Mucosa of rectum (tissue), 2 donors: ENCODE data around the gene ZNF526.
A peak's percentile ranks its signal among the peaks of the same experiment; 100 is the strongest.

ENCODE experiments used
- H3K27ac ChIP-seq, 2 donors: one replicate each; pipeline ENCODE4 v1.7.0; 2013; ENCODE audit warnings: inconsistent platforms in 2 of 2, low read depth in 2 of 2, low read length in 2 of 2
- H3K27me3 ChIP-seq, 2 donors: one replicate each; pipeline ENCODE4 v1.7.0; 2013; ENCODE audit warnings: low read length in 2 of 2; ENCODE audit not compliant: control insufficient read depth in 2 of 2, insufficient read depth in 2 of 2
- H3K36me3 ChIP-seq, 2 donors: one replicate each; pipeline ENCODE4 v1.7.0; 2013; ENCODE audit warnings: low read length in 2 of 2; ENCODE audit not compliant: control insufficient read depth in 2 of 2, insufficient read depth in 2 of 2
- H3K4me1 ChIP-seq, 2 donors: one replicate each; pipeline ENCODE4 v1.7.0; 2013; ENCODE audit warnings: low read length in 2 of 2, mild to moderate bottlenecking in 1 of 2; ENCODE audit not compliant: control insufficient read depth in 2 of 2, insufficient read depth in 2 of 2
- H3K4me3 ChIP-seq, 2 donors: one replicate each; pipeline ENCODE4 v1.7.0; 2013; ENCODE audit warnings: low read length in 2 of 2
- H3K9ac ChIP-seq, 2 donors: one replicate each; pipeline ENCODE4 v1.7.0; 2013; ENCODE audit warnings: low read length in 2 of 2, low read depth in 1 of 2, mild to moderate bottlenecking in 1 of 2
- H3K9me3 ChIP-seq, 2 donors: one replicate each; pipeline ENCODE4 v1.7.0; 2013; ENCODE audit warnings: low read length in 2 of 2; ENCODE audit not compliant: control insufficient read depth in 2 of 2
- donor health status: healthy.
- donor health status: Normal muscosa, but diverticular disease.

The ZNF526 gene

DNA sequence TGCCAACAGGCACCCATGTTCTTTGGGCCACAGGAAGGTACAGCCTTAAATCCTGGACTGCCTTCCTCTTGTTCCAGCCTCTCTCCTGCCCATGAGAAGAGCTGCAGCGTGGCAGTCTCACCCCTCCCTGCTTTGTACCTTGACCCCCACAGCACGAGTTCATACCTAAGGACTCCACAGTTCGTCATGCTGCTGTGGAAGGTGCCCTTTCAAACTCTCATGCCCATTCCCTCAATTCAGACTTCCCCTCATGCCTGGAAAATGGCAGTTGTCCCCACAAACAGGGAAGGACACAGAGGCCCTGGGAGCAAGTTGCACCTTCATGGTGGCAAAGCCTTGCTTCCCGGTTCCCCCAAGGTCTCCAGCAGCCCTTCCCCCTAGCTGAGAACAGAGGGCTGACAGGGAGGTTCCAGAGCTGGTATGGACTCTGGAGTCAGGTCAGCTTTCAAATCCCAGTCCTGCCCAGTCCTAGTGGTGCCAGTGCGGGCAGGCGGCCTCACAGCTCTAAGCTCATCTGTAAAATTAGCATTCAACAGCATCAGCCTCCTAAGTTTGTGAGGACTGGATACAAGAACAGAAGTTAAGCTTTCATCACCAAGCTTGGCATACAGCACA, 13.7 kb downstream of the ZNF526 start:
- Histone ChIP-seq H3K9me3 (no peaks in the 10 kb centered on the region), H3K36me3 (peaks cover 52 to 72% of the 10 kb centered on the region in 2 donors), H3K9ac (no peak overlapping the region), H3K4me1 (peaks cover 4 to 7% of the 10 kb centered on the region in 2 donors), H3K27me3 (no peaks in the 10 kb centered on the region), H3K27ac (peak overlapping the region; percentile 7 to 38), H3K4me3 (no peak overlapping the region)

DNA sequence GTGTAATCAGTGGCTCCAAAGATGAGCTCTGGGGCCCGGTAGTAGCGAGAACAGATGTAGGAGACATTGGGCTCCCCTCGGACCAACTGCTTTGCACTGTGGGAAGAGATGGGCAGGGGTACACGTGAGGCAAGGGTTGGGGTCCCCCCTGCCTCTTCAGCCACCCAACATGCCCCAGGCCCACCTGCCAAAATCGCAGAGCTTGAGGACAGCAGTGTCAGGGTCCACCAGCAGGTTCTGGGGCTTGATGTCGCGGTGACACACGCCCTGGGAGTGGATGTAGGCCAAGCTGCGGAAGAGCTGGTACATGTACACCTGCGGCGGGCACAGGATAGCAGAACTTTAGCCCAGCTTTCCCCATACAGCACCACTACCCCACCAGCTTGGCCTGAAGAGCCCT, 14.3 kb downstream of the ZNF526 start:
- Histone ChIP-seq H3K4me3 (no peak overlapping the region), H3K9ac (no peak overlapping the region), H3K9me3 (no peaks in the 10 kb centered on the region), H3K36me3 (peaks cover 55 to 74% of the 10 kb centered on the region in 2 donors), H3K4me1 (peaks cover 4 to 7% of the 10 kb centered on the region in 2 donors), H3K27me3 (no peaks in the 10 kb centered on the region), H3K27ac (peak overlapping the region in 1 of 2 donors; percentile 38)

DNA sequence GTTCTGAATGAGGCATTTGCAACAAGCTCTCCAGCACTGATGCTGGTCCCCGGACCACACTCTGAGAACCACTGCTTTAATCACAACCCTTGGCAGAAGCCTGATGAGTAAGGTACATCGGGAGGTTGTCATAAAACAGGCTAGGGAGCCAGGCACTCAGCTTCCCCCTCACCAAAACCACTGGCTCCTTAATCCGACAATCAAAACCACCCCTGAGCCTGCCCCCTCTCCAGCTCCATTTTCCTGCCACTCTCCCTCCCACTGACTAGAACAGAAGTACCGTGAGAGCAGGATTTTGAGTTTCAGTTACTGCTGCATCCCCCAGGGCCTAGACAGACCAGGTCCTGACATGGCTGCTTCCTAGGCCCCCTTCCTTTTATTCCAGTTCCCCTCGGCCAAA, 15.1 kb downstream of the ZNF526 start:
- Histone ChIP-seq H3K4me1 (peaks cover 7% of the 10 kb centered on the region in 2 donors), H3K9me3 (no peaks in the 10 kb centered on the region), H3K4me3 (no peak overlapping the region), H3K27ac (no peak overlapping the region), H3K36me3 (peaks cover 54 to 67% of the 10 kb centered on the region in 2 donors), H3K27me3 (no peaks in the 10 kb centered on the region), H3K9ac (no peak overlapping the region)

- Histone ChIP-seq H3K4me3 (no peak overlapping the region), H3K27ac (no peak overlapping the region), H3K9ac (no peak overlapping the region), H3K27me3 (no peaks in the 10 kb centered on the region), H3K4me1 (peaks cover 14 to 16% of the 10 kb centered on the region in 2 donors), H3K36me3 (peaks cover 26 to 30% of the 10 kb centered on the region in 2 donors), H3K9me3 (no peaks in the 10 kb centered on the region)
Observed at GRCh38 chr19:42239544-42240220, 19.6 kb downstream of the ZNF526 start.

DNA sequence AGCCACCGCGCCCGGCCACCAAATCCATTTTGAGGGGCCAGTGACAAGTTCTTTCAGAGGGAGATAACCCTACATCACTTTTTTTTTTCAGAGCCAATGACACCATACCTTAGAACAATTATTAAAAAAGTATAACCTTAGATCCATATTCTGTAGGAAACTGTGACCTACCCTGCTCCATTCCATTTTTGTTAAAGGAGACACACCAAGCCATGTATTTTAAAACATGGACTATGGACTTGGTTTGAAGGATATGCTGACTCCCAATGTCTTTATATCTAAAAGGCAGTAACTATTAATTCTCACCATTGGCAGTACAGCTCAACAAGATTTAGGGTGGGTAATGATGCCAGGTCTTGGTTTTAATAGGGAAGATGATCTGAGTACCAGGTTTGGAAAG, 21.2 kb downstream of the ZNF526 start:
- Histone ChIP-seq H3K27ac (no peak overlapping the region), H3K36me3 (peaks cover 12 to 16% of the 10 kb centered on the region in 2 donors), H3K4me1 (peaks cover 14 to 24% of the 10 kb centered on the region in 2 donors), H3K4me3 (peak overlapping the region; percentile 72 to 96), H3K27me3 (no peaks in the 10 kb centered on the region), H3K9ac (peak overlapping the region; percentile 76 to 92), H3K9me3 (no peaks in the 10 kb centered on the region)

GRCh38 chr19:42242069-42242511, 22.0 kb downstream of the ZNF526 start:
- peak overlapping the region; percentile 76 to 92 for H3K9ac ChIP-seq
- H3K27me3 ChIP-seq = no peaks in the 10 kb centered on the region
- H3K4me1 ChIP-seq = peaks cover 14 to 26% of the 10 kb centered on the region in 2 donors
- H3K4me3 ChIP-seq = peak overlapping the region; percentile 72 to 96
- H3K36me3 ChIP-seq = peaks cover 6 to 11% of the 10 kb centered on the region in 2 donors
- H3K9me3 ChIP-seq = no peaks in the 10 kb centered on the region
- H3K27ac ChIP-seq = peak overlapping the region; percentile 85 to 96

GRCh38 chr19:42242512-42243409, 22.6 kb downstream of the ZNF526 start, which contains the start of gene GSK3A:
GSK3A (minus strand) TSS chr19:42242602; CDS start chr19:42242465, 137 bp downstream.
- peaks cover 14 to 26% of the 10 kb centered on the region in 2 donors for H3K4me1 ChIP-seq

DNA sequence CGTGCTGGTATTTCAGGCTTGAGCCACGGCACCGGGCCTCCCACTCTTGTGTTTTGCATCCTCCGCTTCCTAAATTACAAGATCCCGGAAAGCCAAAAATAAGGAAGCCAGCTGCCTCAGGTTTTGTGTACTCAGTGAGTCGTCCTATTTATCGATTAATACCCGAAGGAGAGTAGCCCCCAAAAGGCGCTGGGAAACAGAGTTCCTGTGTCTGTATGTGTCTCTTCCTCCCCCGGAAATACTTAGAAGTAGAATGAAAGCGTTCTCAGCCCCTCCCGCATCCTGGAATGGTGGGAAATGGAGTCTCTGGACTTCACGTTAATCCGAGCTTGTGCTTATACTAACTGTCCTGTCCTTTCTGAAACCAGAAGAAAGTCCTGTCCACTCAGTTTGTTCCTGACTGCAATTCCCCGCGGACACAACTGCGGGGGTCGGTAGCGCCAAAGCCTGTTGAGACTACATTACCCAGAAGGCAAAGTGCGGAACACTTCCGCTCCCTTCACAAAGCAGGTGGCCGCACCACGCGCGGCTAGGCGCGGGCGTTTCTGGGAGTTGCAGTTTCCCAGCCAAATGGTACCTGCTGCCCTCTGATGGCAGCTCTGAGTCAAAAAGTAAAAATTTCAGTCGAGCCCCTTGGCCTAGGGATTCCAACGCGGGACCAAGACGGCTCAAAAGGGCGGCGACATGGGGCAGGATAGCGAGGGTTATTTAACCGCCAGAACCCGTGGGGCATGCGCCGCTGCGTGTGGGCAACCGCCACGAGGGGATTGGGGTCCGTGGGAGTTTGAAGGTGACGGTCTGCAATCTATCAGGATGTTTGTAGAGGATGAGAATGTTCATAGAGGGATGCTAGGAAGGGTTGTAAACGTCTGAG, 24.5 kb downstream of the ZNF526 start:
- no peaks in the 10 kb centered on the region for H3K9me3 ChIP-seq
- peak overlapping the region; percentile 85 to 96 for H3K27ac ChIP-seq
- H3K36me3 ChIP-seq = peaks cover 2 to 7% of the 10 kb centered on the region in 2 donors
- peak overlapping the region; percentile 66 to 76 for H3K9ac ChIP-seq
- no peaks in the 10 kb centered on the region for H3K27me3 ChIP-seq
- H3K4me1 ChIP-seq = peaks cover 14 to 26% of the 10 kb centered on the region in 2 donors
- peak overlapping the region; percentile 72 to 98 for H3K4me3 ChIP-seq

More at GRCh38 chr19:42242512-42243409, 22.6 kb downstream of the ZNF526 start, which contains the start of gene GSK3A:
- Histone ChIP-seq H3K27me3 (no peaks in the 10 kb centered on the region), H3K9ac (peak within 1 kb of the TSS; percentile 76 to 92), H3K27ac (peak within 1 kb of the TSS; percentile 85 to 96), H3K9me3 (no peaks in the 10 kb centered on the region), H3K4me3 (peak within 1 kb of the TSS; percentile 72 to 98), H3K36me3 (peaks cover 6 to 11% of the 10 kb centered on the region in 2 donors)

GRCh38 chr19:42245231-42245630, 25.1 kb downstream of the ZNF526 start:
- H3K4me3 ChIP-seq = peak overlapping the region; percentile 72 to 98
- H3K9ac ChIP-seq = peak overlapping the region in 1 of 2 donors; percentile 76
- no peaks in the 10 kb centered on the region for H3K9me3 ChIP-seq
- H3K27me3 ChIP-seq = no peaks in the 10 kb centered on the region
- H3K36me3 ChIP-seq = peaks cover 3 to 7% of the 10 kb centered on the region in 2 donors
- no peak overlapping the region for H3K27ac ChIP-seq
- H3K4me1 ChIP-seq = peaks cover 14 to 23% of the 10 kb centered on the region in 2 donors
